Lower lobe of right lung (tissue), 2 donors: Measurements from ENCODE around the gene CENPQ. TPM values are rescaled to one million over a fixed set of nuclear protein-coding genes. Genes with fewer than 3 reads are reported as not detected.

Source experiments
- ATAC-seq, 2 donors: fragments of 200-7000 bp; cut with Tn5 transposase; one replicate each; pipeline ENCODE4 v1.9.1; 2020 to 2022; ENCODE audit warnings: mild to moderate bottlenecking in 2 of 2, moderate library complexity in 2 of 2
- DNase-seq: peaks from one replicate; pipeline ENCODE4 v3.0.0-alpha.2; 2020
- H3K27ac ChIP-seq: fragments of 200-600 bp; one replicate; pipeline ENCODE4 v1.8.0; 2022
- H3K27me3 ChIP-seq: fragments of 200-600 bp; one replicate; pipeline ENCODE4 v1.8.0; 2022; ENCODE audit warnings: low read depth
- H3K36me3 ChIP-seq: fragments of 200-600 bp; one replicate; pipeline ENCODE4 v1.8.0; 2022; ENCODE audit warnings: mild to moderate bottlenecking
- H3K4me1 ChIP-seq: fragments of 200-600 bp; one replicate; pipeline ENCODE4 v1.8.0; 2022
- H3K4me3 ChIP-seq: fragments of 200-600 bp; one replicate; pipeline ENCODE4 v1.8.0; 2022; ENCODE audit warnings: mild to moderate bottlenecking
- H3K9me3 ChIP-seq: fragments of 200-600 bp; one replicate; pipeline ENCODE4 v1.8.0; 2022
- intact Hi-C: fragments of 100-400 bp; cut with DNase I; formaldehyde crosslinking; loops from one replicate; pipeline ENCODE4 v1.11.0; 2022
- total RNA-seq: library from RNA; stranded (reverse); fragmentation: NEBNext Ultra II Directional; extraction: Animal tissue kit (Norgen Biotek cat#: 25700); gene quantifications from one replicate; pipeline ENCODE4 v1.2.1, GENCODE V29; 2021
- TF ChIP-seq, protein P1 (sequence below): fragments of 200-600 bp; IDR thresholded peaks from one replicate; pipeline ENCODE4 v1.8.0; 2022; ENCODE audit warnings: antibody characterized with exemption, mild to moderate bottlenecking
- donor health status: DM: no; HTN: yes; CAD: no; lungs with severe emphysema.

The CENPQ gene
- total RNA-seq, 1 donor from 2014 or later = 4.3 TPM

DNA sequence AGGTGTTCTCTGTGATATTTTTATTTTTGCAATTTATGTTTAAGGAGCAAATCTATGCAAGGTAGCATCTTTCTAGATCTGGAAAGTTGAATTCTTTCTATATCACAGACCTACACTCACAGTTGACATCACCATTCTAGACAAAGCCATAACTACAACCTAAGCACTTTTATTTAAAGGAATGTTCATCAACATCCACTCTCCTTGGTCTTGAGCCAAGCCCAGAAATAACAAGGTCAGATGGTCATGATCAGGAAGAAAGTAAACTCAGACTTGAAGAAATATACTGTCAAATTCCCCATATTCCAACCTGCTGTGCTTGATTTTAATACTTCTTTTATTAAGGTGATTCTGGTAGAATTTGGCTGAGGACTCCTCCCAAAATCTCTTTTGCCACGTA is 32.3 kb upstream of the CENPQ start:
- intact Hi-C loops = no loop called here
- Histone ChIP-seq H3K27ac (no peak overlapping the region), H3K4me3 (no peak overlapping the region), H3K27me3 (no peaks in the 10 kb centered on the region), H3K9me3 (no peaks in the 10 kb centered on the region), H3K4me1 (no peaks in the 10 kb centered on the region), H3K36me3 (peaks cover 54% of the 10 kb centered on the region)
- ATAC-seq (no peak), DNase-seq (no peak)
- TF ChIP-seq, protein P1, sequence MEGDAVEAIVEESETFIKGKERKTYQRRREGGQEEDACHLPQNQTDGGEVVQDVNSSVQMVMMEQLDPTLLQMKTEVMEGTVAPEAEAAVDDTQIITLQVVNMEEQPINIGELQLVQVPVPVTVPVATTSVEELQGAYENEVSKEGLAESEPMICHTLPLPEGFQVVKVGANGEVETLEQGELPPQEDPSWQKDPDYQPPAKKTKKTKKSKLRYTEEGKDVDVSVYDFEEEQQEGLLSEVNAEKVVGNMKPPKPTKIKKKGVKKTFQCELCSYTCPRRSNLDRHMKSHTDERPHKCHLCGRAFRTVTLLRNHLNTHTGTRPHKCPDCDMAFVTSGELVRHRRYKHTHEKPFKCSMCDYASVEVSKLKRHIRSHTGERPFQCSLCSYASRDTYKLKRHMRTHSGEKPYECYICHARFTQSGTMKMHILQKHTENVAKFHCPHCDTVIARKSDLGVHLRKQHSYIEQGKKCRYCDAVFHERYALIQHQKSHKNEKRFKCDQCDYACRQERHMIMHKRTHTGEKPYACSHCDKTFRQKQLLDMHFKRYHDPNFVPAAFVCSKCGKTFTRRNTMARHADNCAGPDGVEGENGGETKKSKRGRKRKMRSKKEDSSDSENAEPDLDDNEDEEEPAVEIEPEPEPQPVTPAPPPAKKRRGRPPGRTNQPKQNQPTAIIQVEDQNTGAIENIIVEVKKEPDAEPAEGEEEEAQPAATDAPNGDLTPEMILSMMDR = no peak

DNA sequence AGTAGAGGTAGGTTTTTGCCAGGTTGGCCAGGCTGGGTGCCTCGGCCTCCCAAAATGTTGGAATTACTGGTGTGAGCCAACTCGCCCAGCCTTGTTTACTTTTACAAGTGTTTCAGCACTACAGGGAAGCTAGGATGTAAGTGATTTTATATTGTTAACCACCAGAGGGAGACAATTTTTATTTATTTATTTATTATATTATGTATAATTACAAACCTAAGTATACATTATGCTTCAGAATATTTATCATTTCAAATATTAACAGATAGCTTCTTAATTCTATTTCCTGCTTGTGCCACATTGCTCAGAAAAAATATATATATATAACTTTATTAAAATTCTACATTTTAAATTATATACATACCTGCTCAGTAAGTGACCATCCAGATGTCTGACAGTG is 9.9 kb upstream of the CENPQ start:
- H3K4me3 ChIP-seq = no peak overlapping the region
- ATAC-seq (peak in 1 of 2 donors; percentile 54), DNase-seq (no peak)
- H3K27ac ChIP-seq = no peak overlapping the region
- peaks cover 90% of the 10 kb centered on the region for H3K36me3 ChIP-seq
- no peaks in the 10 kb centered on the region for H3K27me3 ChIP-seq
- TF ChIP-seq, protein P1 = peak; percentile 27
- intact Hi-C loops = no loop called here
- no peaks in the 10 kb centered on the region for H3K4me1 ChIP-seq
- H3K9me3 ChIP-seq = no peaks in the 10 kb centered on the region

DNA sequence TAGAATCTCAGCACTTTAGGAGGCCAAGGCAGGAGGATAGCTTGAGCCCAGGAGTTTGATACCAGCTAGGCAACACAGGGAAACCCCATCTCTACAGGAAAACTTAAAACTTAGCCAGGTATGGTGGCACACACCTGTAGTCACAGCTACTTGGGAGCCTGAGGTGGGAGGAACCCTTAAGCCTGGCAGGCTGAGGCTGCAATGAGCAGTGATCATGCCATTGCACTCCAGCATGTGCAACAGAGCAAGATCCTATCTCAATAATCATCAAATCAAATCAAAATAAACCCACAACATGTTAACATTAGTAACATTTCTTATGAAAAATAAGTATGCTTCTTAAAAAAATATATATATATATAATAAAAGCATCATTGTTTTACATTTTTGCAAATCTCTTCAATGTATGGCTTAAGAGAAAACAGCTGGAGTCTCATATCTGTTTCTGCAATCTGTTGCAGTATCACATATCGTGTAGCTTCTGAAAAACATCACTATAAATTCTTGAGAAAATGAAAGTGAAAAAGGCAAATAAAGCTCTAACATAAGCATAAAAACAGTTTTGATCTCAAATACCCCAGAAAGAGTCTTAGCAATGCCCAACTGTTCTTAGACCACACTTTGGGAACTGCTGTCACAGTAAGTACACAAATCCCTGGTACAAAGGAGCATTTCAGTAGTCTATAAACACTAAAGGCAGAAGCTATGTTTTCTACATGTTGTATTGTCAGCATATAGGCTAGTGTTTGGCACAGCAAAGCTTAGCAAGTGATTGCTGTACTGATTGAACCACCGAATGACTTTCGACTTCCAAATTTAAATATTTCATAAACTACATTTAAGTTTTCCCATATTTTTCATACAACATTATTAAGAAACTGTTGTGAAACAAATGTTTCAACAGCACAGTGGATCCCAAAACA is 8.1 kb upstream of the CENPQ start:
- Histone ChIP-seq H3K27ac (no peak overlapping the region), H3K4me1 (peaks cover 12% of the 10 kb centered on the region), H3K9me3 (no peaks in the 10 kb centered on the region), H3K4me3 (no peak overlapping the region), H3K27me3 (no peaks in the 10 kb centered on the region), H3K36me3 (peaks cover 84% of the 10 kb centered on the region)
- DNase-seq (no peak), ATAC-seq (no peak)
- intact Hi-C loops = no loop called here
- TF ChIP-seq, protein P1 = no peak

DNA sequence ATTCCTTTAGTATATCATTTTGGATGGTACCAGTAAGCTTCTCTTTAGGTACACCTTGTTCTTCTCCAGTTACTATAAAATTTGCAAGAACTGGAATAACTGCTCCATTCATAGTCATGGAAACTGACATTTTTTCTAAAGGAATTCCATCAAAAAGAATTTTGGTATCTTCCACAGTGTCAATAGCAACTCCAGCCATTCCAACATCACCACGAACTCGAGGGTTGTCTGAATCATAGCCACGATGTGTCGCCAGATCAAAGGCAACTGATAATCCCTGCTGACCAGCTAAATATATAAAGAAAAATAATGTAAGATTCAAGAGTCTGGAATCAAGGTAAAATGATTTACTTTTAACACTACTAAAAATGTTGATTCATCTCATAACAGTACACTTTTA is 5.4 kb upstream of the CENPQ start:
- Histone ChIP-seq H3K4me1 (peaks cover 36% of the 10 kb centered on the region), H3K27ac (no peak overlapping the region), H3K27me3 (no peaks in the 10 kb centered on the region), H3K36me3 (peaks cover 59% of the 10 kb centered on the region), H3K9me3 (no peaks in the 10 kb centered on the region), H3K4me3 (no peak overlapping the region)
- TF ChIP-seq, protein P1 = no peak
- ATAC-seq (no peak), DNase-seq (no peak)
- intact Hi-C loops = no loop called here

DNA sequence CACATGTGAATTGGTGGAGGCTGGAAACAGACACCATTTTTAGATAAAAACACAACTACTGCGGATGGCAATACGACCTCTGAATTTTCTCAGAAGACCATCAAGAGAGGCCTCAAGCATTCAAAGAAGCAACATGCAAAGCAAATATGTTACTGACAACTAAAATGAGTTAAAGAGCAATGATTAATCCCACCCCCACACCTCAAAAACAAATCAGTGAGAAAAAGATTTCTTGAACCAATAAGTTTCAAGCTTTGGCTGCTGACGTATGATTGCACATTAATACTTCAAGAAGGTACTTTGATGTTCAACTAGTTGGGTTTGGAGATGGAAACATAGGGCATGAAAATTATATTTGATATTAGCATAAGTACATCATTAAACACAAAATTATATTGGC is 1.1 kb upstream of the CENPQ start:
- TF ChIP-seq, protein P1 = no peak
- intact Hi-C loops = no loop called here
- H3K36me3 ChIP-seq = peaks cover 20% of the 10 kb centered on the region
- H3K4me1 ChIP-seq = peaks cover 45% of the 10 kb centered on the region
- H3K9me3 ChIP-seq = no peaks in the 10 kb centered on the region
- no peaks in the 10 kb centered on the region for H3K27me3 ChIP-seq
- peak overlapping the region; percentile 84 for H3K27ac ChIP-seq
- ATAC-seq (no peak), DNase-seq (no peak)
- peak overlapping the region; percentile 60 for H3K4me3 ChIP-seq
